ENCODE results near the gene JAK3.

The JAK3 gene

GRCh38 chr19:17837972-17838371, 9.8 kb downstream of the JAK3 start:
- no peak for DNase-seq

GRCh38 chr19:17836530-17836929, 11.3 kb downstream of the JAK3 start:
- no peak for DNase-seq

DNA sequence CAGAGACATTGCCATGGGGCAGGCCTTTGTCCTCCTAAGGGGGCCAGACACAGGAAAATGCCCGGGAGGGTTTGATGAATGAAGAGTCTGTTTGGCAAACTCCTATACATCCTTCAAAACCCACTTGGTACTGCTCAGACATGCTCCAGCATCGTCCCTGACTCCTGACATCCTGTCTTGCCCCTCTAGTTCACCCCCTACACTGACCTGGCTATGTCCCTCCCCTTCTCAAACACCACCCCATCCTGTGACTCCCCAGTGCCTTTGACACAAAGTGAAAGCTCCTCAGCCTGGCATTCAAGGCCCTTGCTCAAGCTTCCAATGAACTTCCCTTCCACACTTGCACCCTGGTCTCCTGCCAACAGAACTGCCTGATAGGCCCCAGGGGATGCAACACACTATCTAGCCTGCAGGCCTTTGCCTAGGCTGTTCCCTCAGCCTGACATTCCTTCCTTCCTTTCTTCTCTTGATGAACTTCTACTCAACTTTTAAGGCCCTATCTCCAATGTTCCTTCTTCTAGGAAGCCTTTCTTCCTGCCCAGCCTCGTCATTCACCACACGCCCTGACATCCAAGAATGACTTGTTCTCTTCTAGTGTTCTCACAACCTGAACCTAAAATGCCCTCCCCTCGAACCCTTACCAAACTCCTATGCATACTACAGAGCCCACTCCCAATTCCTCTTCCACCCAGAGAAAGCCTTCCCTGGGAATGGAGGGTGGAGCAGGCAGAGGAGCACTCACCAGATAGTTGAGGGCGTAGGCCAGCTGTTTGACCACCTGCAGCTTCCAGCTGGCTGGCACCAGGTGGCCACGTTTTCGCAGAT, 12.4 kb downstream of the JAK3 start:
- DNase-seq = no peak

DNA sequence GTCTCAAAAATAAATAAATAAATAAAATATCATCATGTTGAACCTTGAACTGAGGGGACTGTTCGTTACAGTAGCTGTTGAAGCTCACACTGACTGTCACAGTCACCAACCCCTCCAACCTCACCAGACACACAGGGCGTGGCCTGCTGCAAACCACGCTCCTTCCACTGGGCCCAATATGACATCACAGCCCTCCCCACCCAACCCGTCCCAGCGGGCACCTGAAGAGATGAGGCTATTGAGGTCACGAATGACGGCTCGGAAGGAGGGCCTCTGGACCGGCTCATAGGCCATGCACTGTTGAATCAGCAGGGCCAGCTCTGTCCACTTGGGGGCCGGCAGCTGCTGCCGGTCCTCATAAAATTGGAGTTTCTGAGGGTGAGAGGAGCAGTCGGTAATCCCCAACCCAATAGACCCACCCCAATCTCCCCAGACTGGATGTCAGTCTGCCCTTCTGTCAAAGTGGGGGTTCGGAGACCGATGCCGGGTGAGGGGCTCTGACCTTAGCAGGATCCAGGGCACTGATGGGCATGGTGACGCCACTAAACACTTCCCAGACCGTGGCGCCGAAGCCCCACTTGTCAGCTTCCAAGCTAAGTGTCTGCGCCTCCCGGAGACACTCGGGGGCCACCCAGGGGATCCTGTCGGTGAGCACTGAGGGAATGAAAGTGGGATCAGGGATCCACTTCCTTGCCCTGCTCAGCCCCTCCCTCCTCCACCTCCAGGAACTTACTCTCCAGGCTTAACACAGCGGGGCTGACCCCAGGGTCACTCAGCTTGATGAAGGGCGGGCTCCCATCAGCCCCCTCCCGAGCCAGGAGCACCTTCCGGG, 13.2 kb downstream of the JAK3 start:
- no peak for DNase-seq

- DNase-seq = no peak
Observed at GRCh38 chr19:17832443-17833208, 15.2 kb downstream of the JAK3 start.

DNA sequence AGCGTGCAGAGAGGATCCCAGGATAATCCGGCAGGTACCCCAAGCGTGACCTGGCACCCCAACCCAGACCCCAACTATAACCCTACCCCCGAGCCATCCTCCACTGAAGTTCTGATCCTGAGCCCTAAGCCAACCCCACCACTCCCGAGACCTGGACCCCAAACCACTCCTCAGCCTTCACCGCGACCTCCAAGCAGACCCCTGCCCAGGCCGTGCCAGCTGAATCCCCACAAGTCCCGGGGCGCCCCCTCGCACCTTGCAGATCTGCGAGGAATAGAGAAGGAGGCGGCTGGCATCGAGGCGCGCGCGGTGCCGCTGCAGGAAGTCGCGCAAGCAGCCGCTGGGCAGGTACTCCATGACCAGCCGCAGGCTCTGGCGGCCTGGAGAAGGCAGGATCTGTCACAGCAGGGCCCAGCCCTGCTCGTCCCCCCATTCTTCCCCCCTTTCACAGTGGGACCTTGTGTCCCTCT, 16.3 kb downstream of the JAK3 start:
- DNase-seq = no peak

- DNase-seq = no peak
Observed at GRCh38 chr19:17830567-17831418, 17.0 kb downstream of the JAK3 start.

GRCh38 chr19:17829855-17830566, 17.8 kb downstream of the JAK3 start:
- no peak for DNase-seq

GRCh38 chr19:17826508-17827056, 21.2 kb downstream of the JAK3 start:
- DNase-seq = no peak

DNA sequence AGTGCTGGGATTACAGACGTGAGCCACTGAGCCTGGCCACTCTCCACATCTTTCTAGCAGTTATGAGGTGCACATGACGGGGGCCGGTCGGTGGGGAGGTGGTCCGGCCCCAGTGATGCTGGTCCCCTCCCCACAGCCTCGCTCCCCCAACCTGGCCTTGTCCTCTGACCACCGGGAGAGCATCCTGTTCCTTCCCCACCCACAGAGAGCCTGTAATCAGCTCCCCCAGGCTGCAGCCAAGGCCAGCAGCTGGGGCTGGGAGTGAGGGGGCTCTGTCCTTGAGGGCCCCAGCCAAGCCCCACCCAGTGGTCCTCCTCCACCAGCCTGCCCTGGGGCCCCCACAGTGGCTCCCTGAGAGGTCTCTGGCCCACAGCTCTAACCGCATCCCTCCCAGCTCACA, 23.4 kb downstream of the JAK3 start:
- DNase-seq = no peak

DNA sequence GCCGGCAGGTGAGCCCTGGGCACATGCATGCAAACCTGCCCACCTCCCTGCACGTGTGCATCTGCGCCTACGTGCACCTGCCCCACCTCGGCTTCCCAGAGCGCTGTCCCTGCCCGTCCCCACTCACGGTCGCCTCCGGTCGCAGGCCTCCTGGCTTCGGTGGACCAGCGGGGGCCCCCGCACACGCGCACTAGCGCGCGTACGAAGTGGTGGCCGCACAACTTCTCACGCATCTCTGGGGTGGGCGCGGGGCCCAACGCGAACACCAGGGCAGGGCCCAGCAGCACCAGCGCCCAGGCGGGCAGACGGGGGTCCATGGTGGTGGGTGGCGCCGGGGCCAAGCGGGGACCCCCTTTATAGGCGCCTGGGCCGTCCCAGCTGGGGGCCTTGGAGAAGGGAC, 26.6 kb downstream of the JAK3 start, which contains the start of gene INSL3:
Gene INSL3, minus strand, starts transcription at position 330 of the 400 bp plus-strand sequence. Its CDS starts 13 bp downstream, at position 317.
- DNase-seq = no peak

DNA sequence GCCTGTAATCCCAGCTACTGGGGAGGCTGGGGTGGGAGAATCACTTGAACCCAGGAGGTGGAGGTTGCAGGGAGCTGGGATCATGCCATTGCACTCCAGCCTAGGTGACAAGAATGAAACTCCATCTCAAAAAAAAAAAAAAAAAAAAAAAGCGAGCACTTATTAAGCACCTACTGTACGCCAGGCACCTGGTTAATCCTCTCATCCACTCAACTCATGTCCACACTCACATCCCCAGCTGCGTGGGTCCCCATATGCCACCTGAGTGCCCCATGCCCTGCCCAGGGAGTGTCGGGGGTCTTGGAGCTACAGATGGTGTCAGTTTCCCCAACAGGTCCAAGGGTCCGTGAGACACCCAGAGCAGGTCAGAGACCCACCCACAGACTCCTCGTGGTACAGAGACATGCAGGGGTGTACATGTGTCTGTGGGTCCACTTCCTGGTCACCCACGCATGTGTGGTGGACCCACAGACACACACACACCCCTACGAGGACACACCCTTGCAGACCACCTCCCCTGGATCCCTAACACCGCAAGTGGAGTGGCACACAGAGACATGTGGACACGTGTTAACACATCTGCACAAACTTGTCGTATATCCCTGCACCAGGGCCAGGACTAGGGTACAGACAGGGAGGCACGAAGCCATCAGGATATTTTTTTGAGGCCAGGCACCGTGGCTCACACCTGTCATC, 30.0 kb downstream of the JAK3 start:
- no peak for DNase-seq

DNA sequence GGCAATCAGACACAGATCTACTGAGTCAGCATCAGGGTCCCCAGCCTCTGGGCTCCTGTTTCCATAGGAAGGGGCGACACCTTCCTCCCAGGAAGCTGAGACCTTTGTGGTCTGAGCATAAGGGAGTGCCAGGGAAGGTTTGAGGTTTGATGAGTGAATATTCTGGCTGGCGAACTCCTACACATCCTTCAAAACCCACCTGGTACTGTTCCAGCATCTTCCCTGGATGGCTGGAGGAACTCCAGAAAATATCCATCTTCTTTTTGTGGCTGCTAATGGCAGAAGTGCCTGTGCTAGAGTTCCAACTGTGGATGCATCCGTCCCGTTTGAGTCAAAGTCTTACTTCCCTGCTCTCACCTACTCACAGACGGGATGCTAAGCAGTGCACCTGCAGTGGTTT, 35.7 kb downstream of the JAK3 start:
- no peak for DNase-seq

- no peak for DNase-seq
Observed at GRCh38 chr19:17811681-17812080, 36.1 kb downstream of the JAK3 start.

DNA sequence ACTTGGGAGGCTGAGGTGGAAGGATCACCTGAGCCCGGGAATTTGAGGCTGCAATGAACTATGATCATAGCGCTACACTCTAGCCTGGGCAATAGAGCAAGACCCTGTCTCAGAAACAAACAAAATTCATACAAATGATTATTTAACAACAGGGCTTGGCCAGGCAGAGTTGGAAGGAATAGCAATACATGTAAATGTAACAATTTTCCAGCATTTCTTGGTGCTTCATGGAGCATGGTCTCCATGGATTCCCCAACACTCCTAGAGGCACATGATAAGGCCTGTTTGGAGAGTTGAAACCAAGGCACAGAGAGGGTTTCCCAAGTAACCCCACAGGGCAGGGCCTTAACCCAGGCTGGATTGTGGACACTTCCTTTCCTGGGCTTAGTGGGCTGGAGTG, 36.7 kb downstream of the JAK3 start:
- DNase-seq = no peak

- no peak for DNase-seq
Observed at GRCh38 chr19:17807731-17808316, 40.0 kb downstream of the JAK3 start.

DNA sequence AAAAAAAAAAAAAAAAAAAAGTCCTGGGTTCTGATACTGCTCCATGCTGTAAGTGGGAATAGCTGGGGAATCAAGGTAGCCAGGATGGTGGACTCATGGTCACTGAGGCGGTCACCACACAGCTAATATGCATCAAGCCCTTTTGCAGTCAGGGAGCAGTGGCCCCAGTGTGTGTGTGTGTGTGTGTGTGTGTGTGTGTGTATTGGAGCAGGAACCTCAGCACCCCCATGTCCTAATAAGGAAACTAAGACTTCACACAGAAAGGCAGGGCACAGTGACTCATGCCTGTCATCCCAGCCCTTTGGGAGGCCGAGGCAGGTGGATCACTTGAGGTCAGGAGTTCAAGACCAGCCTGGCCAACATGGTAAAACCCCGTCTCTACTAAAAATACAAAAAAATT, 40.8 kb downstream of the JAK3 start:
- DNase-seq = no peak

DNA sequence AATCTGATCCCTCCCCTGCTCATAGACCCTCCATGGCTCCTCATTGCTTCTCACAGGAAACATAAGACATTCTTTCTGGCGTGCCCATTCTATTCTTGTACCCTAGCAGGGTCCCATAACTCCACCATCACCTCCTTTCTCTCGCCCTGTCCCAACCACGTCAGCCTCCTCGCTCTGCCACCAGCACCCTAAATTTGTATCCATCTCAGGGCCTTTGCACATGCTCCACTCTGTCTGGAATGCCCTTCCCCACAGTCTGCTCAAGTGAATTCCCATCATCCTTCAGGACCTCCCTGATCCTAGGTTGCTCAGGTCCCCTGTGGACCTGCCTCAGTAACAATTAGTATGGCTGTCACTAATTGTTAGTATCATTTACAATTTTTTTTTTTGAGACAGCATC, 42.4 kb downstream of the JAK3 start:
- no peak for DNase-seq

DNA sequence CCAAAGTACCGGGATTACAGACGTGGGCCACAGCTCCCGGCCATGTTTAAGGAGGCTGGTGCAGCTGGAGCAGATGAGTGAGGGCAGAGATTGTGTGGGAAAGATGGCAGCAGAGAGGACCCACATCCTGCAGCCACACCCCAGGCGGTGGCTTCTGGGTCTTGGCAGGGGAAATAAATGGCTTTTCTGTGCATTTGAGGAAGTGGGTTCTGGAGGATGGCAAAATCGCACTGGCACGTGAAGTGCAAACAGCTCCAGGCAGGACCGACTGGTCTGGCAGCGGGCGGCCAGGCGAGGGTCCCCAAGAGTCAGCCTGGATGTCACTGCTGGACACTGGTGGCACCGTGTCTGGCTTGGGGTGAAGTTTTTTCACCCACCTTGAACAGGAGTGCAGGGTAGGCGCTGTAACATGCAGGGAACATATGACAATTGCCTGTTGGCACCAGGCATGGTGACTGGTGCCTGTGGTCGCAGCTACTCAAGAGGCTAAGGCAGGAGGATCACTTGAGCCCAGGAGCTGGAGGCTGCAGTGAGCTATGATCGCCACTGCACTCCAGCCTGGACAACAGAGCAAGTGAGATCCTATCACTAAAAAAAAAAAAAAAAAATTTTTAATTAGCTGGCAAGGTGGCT, 44.4 kb downstream of the JAK3 start:
- DNase-seq = no peak

Measured in SIG-M5 (cell line).